ENCODE measurements around the gene SNX13. TPM values are rescaled to one million over a fixed set of nuclear protein-coding genes. Genes with fewer than 3 reads are reported as not detected.

The SNX13 gene
- total RNA-seq, 1 experiment from 2014 or later, result 41.8 TPM

- no peaks in the 10 kb centered on the region for H3K27me3 ChIP-seq (replicated peaks; ENCODE audit: control insufficient read depth, insufficient read depth, low read length)
- no peaks in the 10 kb centered on the region for H3K9me3 ChIP-seq
- BruUV-seq (replicated peaks), result no TSS peak
- H3K36me3 ChIP-seq (ENCODE audit: control insufficient read depth, insufficient read depth, low read length), result no peaks in the 10 kb centered on the region
- intact Hi-C loops (cut with micrococcal nuclease; ENCODE audit: unreplicated experiment), result no loop called here
- Mint-ChIP-seq H3K36me3 (ENCODE audit: insufficient read depth, unreplicated experiment) (no peaks in the 10 kb centered on the region), H3K4me3 (ENCODE audit: unreplicated experiment) (no peak overlapping the region), H3K27me3 (ENCODE audit: insufficient read depth, unreplicated experiment) (no peaks in the 10 kb centered on the region), H3K27ac (ENCODE audit: unreplicated experiment) (no peak overlapping the region), H3K4me1 (ENCODE audit: low read depth, unreplicated experiment) (peaks cover 6% of the 10 kb centered on the region), H3K9me3 (ENCODE audit: unreplicated experiment) (no peaks in the 10 kb centered on the region)
- H3K4me1 ChIP-seq, result no peaks in the 10 kb centered on the region
- no peak overlapping the region for H3K4me3 ChIP-seq (ENCODE audit: low read depth, low read length)
- no peak for DNase-seq
- POLR2A ChIA-PET, result no interaction called here
- CTCF ChIA-PET, result no interaction called here
- no peak for TF ChIP-seq CTCF (IDR thresholded peaks at IDR 0.05; ENCODE audit: insufficient read depth in 1 of 2, low read depth in 1 of 2, low read length in 1 of 2, severe bottlenecking in 1 of 2, unreplicated experiment in 1 of 2)
These were observed 44.0 kb upstream of the SNX13 start for GRCh38 chr7:17984288-17984687.

DNA sequence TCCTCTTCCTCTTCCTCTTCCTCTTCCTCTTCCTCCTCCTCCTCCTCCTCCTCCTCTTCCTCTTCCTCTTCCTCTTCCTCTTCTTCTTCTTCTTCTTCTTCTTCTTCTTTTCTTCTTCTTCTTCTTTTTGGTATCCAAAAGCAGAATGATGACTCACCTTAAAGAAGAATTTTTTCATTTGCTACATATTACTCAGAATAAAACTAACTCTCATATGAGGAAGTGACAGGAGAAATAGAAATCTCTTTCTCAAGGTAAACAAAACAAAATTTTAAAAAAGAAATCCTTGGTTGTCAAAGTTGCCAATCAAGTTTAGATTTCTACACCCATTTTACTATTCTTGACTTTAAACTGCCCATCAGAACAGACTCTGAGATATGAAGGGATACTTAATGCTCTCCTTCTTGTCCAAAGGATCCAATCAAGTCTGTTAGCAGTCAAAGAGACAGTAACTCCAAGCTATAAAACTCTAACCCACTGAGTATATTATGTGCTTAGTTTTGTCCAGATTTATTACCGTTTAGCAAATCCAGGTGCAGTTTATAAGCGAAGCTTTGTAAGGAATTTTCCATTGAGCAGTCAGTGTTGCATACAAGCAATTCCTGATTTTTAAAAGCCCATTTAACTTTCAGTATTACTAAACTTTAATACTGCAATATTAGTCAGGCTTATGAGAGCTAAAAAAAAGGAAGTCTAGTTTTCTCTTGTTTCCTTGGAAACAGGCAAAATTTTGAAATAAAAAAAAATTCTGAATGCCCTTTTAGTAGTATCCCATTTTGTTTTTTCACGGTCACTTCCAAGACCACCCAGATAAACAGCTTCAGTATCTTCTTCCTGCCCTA, 43.1 kb upstream of the SNX13 start:
- Mint-ChIP-seq H3K4me3 (ENCODE audit: unreplicated experiment) (no peak overlapping the region), H3K4me1 (ENCODE audit: low read depth, unreplicated experiment) (peaks cover 6% of the 10 kb centered on the region), H3K9me3 (ENCODE audit: unreplicated experiment) (no peaks in the 10 kb centered on the region), H3K36me3 (ENCODE audit: insufficient read depth, unreplicated experiment) (no peaks in the 10 kb centered on the region), H3K27ac (ENCODE audit: unreplicated experiment) (no peak overlapping the region), H3K27me3 (ENCODE audit: insufficient read depth, unreplicated experiment) (no peaks in the 10 kb centered on the region)
- TF ChIP-seq CTCF (IDR thresholded peaks at IDR 0.05; ENCODE audit: insufficient read depth in 1 of 2, low read depth in 1 of 2, low read length in 1 of 2, severe bottlenecking in 1 of 2, unreplicated experiment in 1 of 2), result no peak
- CTCF ChIA-PET, result no interaction called here
- H3K36me3 ChIP-seq (ENCODE audit: control insufficient read depth, insufficient read depth, low read length), result no peaks in the 10 kb centered on the region
- intact Hi-C loops (cut with micrococcal nuclease; ENCODE audit: unreplicated experiment), result no loop called here
- no peaks in the 10 kb centered on the region for H3K4me1 ChIP-seq
- POLR2A ChIA-PET, result no interaction called here
- no peak overlapping the region for H3K4me3 ChIP-seq (ENCODE audit: low read depth, low read length)
- no peaks in the 10 kb centered on the region for H3K9me3 ChIP-seq
- DNase-seq, result no peak
- no peaks in the 10 kb centered on the region for H3K27me3 ChIP-seq (replicated peaks; ENCODE audit: control insufficient read depth, insufficient read depth, low read length)
- no TSS peak for BruUV-seq (replicated peaks)

- no TSS peak for BruUV-seq (replicated peaks)
- intact Hi-C loops (cut with micrococcal nuclease; ENCODE audit: unreplicated experiment), result no loop called here
These were observed 36.7 kb upstream of the SNX13 start for GRCh38 chr7:17976952-17977351.

More at GRCh38 chr7:17976952-17977351, 36.7 kb upstream of the SNX13 start:
- no peak for DNase-seq
- no peaks in the 10 kb centered on the region for H3K9me3 Mint-ChIP-seq (ENCODE audit: unreplicated experiment)
- H3K27ac Mint-ChIP-seq (ENCODE audit: unreplicated experiment), result no peak overlapping the region
- no peaks in the 10 kb centered on the region for H3K4me1 Mint-ChIP-seq (ENCODE audit: low read depth, unreplicated experiment)
- no peaks in the 10 kb centered on the region for H3K27me3 ChIP-seq (replicated peaks; ENCODE audit: control insufficient read depth, insufficient read depth, low read length)
- POLR2A ChIA-PET, result no interaction called here
- no peak overlapping the region for H3K4me3 Mint-ChIP-seq (ENCODE audit: unreplicated experiment)
- no peaks in the 10 kb centered on the region for H3K4me1 ChIP-seq
- no peaks in the 10 kb centered on the region for H3K9me3 ChIP-seq
- no peaks in the 10 kb centered on the region for H3K36me3 Mint-ChIP-seq (ENCODE audit: insufficient read depth, unreplicated experiment)
- no peak overlapping the region for H3K4me3 ChIP-seq (ENCODE audit: low read depth, low read length)
- TF ChIP-seq CTCF (IDR thresholded peaks at IDR 0.05; ENCODE audit: insufficient read depth in 1 of 2, low read depth in 1 of 2, low read length in 1 of 2, severe bottlenecking in 1 of 2, unreplicated experiment in 1 of 2), result no peak
- H3K36me3 ChIP-seq (ENCODE audit: control insufficient read depth, insufficient read depth, low read length), result no peaks in the 10 kb centered on the region
- no peaks in the 10 kb centered on the region for H3K27me3 Mint-ChIP-seq (ENCODE audit: insufficient read depth, unreplicated experiment)
- CTCF ChIA-PET, result no interaction called here

Data from Caco-2 (cell line).